Astrocyte (in vitro differentiated cells and primary cell): Measurements from ENCODE around the gene AARS2. TPM values are rescaled to one million over a fixed set of nuclear protein-coding genes. Genes with fewer than 3 reads are reported as not detected.
A peak's percentile ranks its signal among the peaks of the same experiment; 100 is the strongest.

Experiments used
- DNase-seq: peaks from one replicate; pipeline ENCODE4 v3.0.0-alpha.2; 2010; ENCODE audit warnings: low read depth
- FAIRE-seq: peaks from 2 replicates; lab custom pipeline; 2011; peaks lifted over from hg19 to GRCh38; lab: Jason Lieb, UNC
- H2AFZ ChIP-seq: 2 replicates; pipeline ENCODE4 v1.6.0; 2012; ENCODE audit warnings: low read depth, low read length, inconsistent platforms
- H3K27ac ChIP-seq: 2 replicates; pipeline ENCODE4 v1.5.1; 2011; ENCODE audit warnings: low read depth, low read length, inconsistent platforms
- H3K27me3 ChIP-seq: 2 replicates; pipeline ENCODE4 v1.6.0; 2011; ENCODE audit warnings: low read length, inconsistent platforms; ENCODE audit not compliant: insufficient read depth
- H3K36me3 ChIP-seq: 2 replicates; pipeline ENCODE4 v1.5.1; 2011; ENCODE audit warnings: low read length, inconsistent platforms; ENCODE audit not compliant: insufficient read depth
- H3K4me1 ChIP-seq: 2 replicates; pipeline ENCODE4 v1.5.1; 2011; ENCODE audit warnings: low read length, inconsistent platforms; ENCODE audit not compliant: insufficient read depth
- H3K4me2 ChIP-seq: 2 replicates; pipeline ENCODE4 v1.6.0; 2012; ENCODE audit warnings: low read length, inconsistent platforms
- H3K4me3 ChIP-seq: 2 replicates; pipeline ENCODE4 v1.5.1; 2011; ENCODE audit warnings: low read depth, mild to moderate bottlenecking, low read length, inconsistent platforms; ENCODE audit not compliant: insufficient read depth
- H3K79me2 ChIP-seq: 2 replicates; pipeline ENCODE4 v1.6.0; 2012; ENCODE audit warnings: mild to moderate bottlenecking, low read length, inconsistent platforms; ENCODE audit not compliant: insufficient read depth
- H3K9ac ChIP-seq: 2 replicates; pipeline ENCODE4 v1.6.0; 2012; ENCODE audit warnings: mild to moderate bottlenecking, low read length, inconsistent platforms
- H3K9me3 ChIP-seq: 2 replicates; pipeline ENCODE4 v1.5.1; 2012; ENCODE audit warnings: low read depth, mild to moderate bottlenecking, low read length, inconsistent platforms; ENCODE audit not compliant: insufficient read depth
- H4K20me1 ChIP-seq: 2 replicates; pipeline ENCODE4 v1.6.0; 2012; ENCODE audit warnings: low read length, inconsistent platforms; ENCODE audit not compliant: insufficient read depth
- H3K27ac Mint-ChIP-seq: one replicate; pipeline ENCODE4 v1.8.0; 2021; ENCODE audit warnings: mild to moderate bottlenecking, mixed read lengths; ENCODE audit not compliant: unreplicated experiment
- H3K27me3 Mint-ChIP-seq: one replicate; pipeline ENCODE4 v1.8.0; 2021; ENCODE audit warnings: low read depth, mixed read lengths; ENCODE audit not compliant: unreplicated experiment
- H3K36me3 Mint-ChIP-seq: one replicate; pipeline ENCODE4 v1.8.0; 2021; ENCODE audit warnings: low read depth, mixed read lengths; ENCODE audit not compliant: unreplicated experiment
- H3K4me1 Mint-ChIP-seq: one replicate; pipeline ENCODE4 v1.8.0; 2021; ENCODE audit warnings: low read depth, mixed read lengths; ENCODE audit not compliant: unreplicated experiment
- H3K4me3 Mint-ChIP-seq: one replicate; pipeline ENCODE4 v1.8.0; 2021; ENCODE audit warnings: mild to moderate bottlenecking, moderate library complexity, mixed read lengths; ENCODE audit not compliant: unreplicated experiment
- H3K9me3 Mint-ChIP-seq: one replicate; pipeline ENCODE4 v1.8.0; 2021; ENCODE audit warnings: mild to moderate bottlenecking, mixed read lengths; ENCODE audit not compliant: unreplicated experiment
- EZH2 ChIP-seq: IDR thresholded peaks from 2 replicates; pipeline ENCODE4 v1.6.1; 2012; ENCODE audit warnings: mild to moderate bottlenecking, low read length, inconsistent platforms; ENCODE audit not compliant: insufficient read depth
- total RNA-seq: library from RNA; stranded (reverse); gene quantifications from 2 replicates; pipeline ENCODE4 v1.2.1, GENCODE V29; 2021
- TF ChIP-seq, protein P1 (sequence below): IDR thresholded peaks from 2 replicates; pipeline ENCODE4 v1.5.1; 2011; ENCODE audit warnings: low read depth, mild to moderate bottlenecking, inconsistent platforms, low read length, moderate library complexity; ENCODE audit not compliant: insufficient read depth

Gene AARS2
- total RNA-seq, 1 donor from 2014 or later: 12.3 TPM

DNA sequence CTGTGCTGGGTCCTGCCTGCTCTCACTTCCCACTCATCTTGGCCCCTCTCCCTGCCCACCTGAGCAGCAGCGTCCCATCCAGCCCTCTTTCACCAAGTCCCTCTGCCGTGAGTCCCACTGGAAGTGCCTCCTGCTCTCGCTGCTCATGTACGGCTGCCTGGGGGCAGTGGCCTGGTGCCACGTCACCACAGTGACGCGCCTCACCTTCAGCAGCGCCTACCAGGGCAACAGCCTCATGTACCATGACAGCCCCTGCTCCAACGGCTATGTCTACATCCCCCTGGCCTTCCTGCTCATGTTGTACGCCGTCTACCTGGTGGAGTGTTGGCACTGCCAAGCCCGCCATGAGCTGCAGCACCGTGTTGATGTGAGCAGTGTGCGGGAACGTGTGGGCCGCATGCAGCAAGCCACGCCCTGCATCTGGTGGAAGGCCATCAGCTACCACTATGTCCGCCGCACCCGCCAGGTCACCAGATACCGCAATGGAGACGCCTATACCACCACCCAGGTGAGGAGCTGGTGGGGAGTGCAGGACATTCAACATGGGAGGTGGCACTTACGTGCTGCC is 40.1 kb downstream of the AARS2 start:
- DNase-seq: no peak
- H3K4me1 ChIP-seq: no peaks in the 10 kb centered on the region
- FAIRE-seq: no peak
- no peak overlapping the region for H3K27ac Mint-ChIP-seq
- H3K9me3 Mint-ChIP-seq: no peaks in the 10 kb centered on the region
- H4K20me1 ChIP-seq: peaks cover 7% of the 10 kb centered on the region
- no peak overlapping the region for H3K4me3 Mint-ChIP-seq
- no peak overlapping the region for H3K4me2 ChIP-seq
- TF ChIP-seq, protein P1, sequence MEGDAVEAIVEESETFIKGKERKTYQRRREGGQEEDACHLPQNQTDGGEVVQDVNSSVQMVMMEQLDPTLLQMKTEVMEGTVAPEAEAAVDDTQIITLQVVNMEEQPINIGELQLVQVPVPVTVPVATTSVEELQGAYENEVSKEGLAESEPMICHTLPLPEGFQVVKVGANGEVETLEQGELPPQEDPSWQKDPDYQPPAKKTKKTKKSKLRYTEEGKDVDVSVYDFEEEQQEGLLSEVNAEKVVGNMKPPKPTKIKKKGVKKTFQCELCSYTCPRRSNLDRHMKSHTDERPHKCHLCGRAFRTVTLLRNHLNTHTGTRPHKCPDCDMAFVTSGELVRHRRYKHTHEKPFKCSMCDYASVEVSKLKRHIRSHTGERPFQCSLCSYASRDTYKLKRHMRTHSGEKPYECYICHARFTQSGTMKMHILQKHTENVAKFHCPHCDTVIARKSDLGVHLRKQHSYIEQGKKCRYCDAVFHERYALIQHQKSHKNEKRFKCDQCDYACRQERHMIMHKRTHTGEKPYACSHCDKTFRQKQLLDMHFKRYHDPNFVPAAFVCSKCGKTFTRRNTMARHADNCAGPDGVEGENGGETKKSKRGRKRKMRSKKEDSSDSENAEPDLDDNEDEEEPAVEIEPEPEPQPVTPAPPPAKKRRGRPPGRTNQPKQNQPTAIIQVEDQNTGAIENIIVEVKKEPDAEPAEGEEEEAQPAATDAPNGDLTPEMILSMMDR: no peak
- no peak for TF ChIP-seq EZH2
- no peak overlapping the region for H3K4me3 ChIP-seq
- peaks cover 42% of the 10 kb centered on the region for H3K27me3 ChIP-seq
- no peaks in the 10 kb centered on the region for H3K79me2 ChIP-seq
- H3K4me1 Mint-ChIP-seq: no peaks in the 10 kb centered on the region
- H3K9me3 ChIP-seq: no peaks in the 10 kb centered on the region
- H3K27ac ChIP-seq: no peak overlapping the region
- H3K9ac ChIP-seq: no peak overlapping the region
- no peak overlapping the region for H2AFZ ChIP-seq
- peaks cover 66% of the 10 kb centered on the region for H3K27me3 Mint-ChIP-seq
- no peaks in the 10 kb centered on the region for H3K36me3 ChIP-seq
- H3K36me3 Mint-ChIP-seq: no peaks in the 10 kb centered on the region

DNA sequence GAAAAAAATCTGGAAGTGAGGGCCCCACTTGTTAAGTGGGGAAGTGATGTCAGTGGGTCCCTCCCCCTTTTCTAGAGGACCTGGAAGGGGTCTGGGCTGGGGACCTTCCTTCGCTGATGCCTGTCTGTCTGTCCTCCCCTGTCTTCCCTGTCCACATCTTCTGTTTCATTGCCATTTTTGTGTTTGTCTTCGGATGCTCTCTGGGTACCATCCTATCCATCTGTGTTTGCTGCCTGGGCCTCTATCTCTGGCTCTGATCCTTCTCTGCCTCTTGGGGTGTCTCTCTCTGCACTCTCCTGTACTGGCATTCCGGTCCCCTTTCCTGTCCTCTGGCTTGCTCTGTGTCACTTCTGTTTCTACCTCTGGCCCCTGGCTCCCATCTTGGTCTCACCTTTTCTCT is 40.6 kb downstream of the AARS2 start:
- Mint-ChIP-seq H3K4me3 (no peak overlapping the region), H3K9me3 (no peaks in the 10 kb centered on the region), H3K27ac (no peak overlapping the region), H3K4me1 (no peaks in the 10 kb centered on the region), H3K27me3 (peaks cover 66% of the 10 kb centered on the region), H3K36me3 (no peaks in the 10 kb centered on the region)
- H3K36me3 ChIP-seq: no peaks in the 10 kb centered on the region
- no peak overlapping the region for H2AFZ ChIP-seq
- H3K27me3 ChIP-seq: peaks cover 42% of the 10 kb centered on the region
- DNase-seq (no peak), FAIRE-seq (no peak)
- TF ChIP-seq, protein P1: no peak
- no peak for TF ChIP-seq EZH2
- no peak overlapping the region for H3K27ac ChIP-seq
- no peak overlapping the region for H3K9ac ChIP-seq
- H4K20me1 ChIP-seq: peaks cover 7% of the 10 kb centered on the region
- no peaks in the 10 kb centered on the region for H3K9me3 ChIP-seq
- H3K4me3 ChIP-seq: no peak overlapping the region
- H3K79me2 ChIP-seq: no peaks in the 10 kb centered on the region
- no peaks in the 10 kb centered on the region for H3K4me1 ChIP-seq
- no peak overlapping the region for H3K4me2 ChIP-seq

DNA sequence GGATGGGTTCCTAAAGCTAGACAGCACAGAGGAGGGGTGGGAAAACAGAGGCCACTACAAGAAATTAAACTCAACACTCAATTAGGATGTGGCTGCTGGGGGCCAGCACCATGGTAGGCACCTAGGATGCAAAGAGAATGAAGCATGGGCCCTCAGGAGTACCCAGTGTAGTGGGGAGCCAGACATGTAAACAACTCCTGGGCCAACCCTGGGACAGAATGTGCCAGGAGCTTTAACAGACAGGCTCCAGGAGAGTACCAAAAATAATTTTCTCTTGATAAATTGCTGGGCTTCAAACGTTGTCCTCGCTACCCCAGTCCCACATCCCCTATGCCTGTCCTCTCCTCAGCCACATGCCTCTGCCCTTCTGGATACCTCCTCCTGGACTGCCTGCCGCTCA is 41.2 kb downstream of the AARS2 start:
- Mint-ChIP-seq H3K9me3 (no peaks in the 10 kb centered on the region), H3K36me3 (no peaks in the 10 kb centered on the region), H3K27me3 (peaks cover 61% of the 10 kb centered on the region), H3K27ac (no peak overlapping the region), H3K4me1 (no peaks in the 10 kb centered on the region), H3K4me3 (peak overlapping the region; percentile 66)
- FAIRE-seq: no peak
- H3K4me2 ChIP-seq: no peak overlapping the region
- H3K27me3 ChIP-seq: peaks cover 40% of the 10 kb centered on the region
- H4K20me1 ChIP-seq: peaks cover 7% of the 10 kb centered on the region
- no peak overlapping the region for H3K9ac ChIP-seq
- no peak for DNase-seq
- TF ChIP-seq, protein P1: no peak
- H3K79me2 ChIP-seq: no peaks in the 10 kb centered on the region
- no peak overlapping the region for H2AFZ ChIP-seq
- no peak overlapping the region for H3K27ac ChIP-seq
- no peak overlapping the region for H3K4me3 ChIP-seq
- H3K4me1 ChIP-seq: no peaks in the 10 kb centered on the region
- no peaks in the 10 kb centered on the region for H3K9me3 ChIP-seq
- H3K36me3 ChIP-seq: no peaks in the 10 kb centered on the region
